Neural crest cell (in vitro differentiated cells): Measurements from ENCODE around the gene TNRC6C. TPM values are rescaled to one million over a fixed set of nuclear protein-coding genes. Genes with fewer than 3 reads are reported as not detected.
"Not testable (repeated sequence)": the region's sequence is repeated elsewhere in the genome, so short reads cannot be mapped to it uniquely, and the experiment has no call there.

Source experiments
- DNase-seq: peaks from one replicate; pipeline ENCODE4 v3.0.0; 2021; ENCODE audit warnings: low read depth, mixed read lengths, low spot score
- H3K27ac Mint-ChIP-seq: one replicate; pipeline ENCODE4 v1.8.0; 2021; ENCODE audit warnings: mild to moderate bottlenecking, mixed read lengths; ENCODE audit not compliant: unreplicated experiment
- H3K27me3 Mint-ChIP-seq: 2 replicates; pipeline ENCODE4 v1.8.0; 2021; ENCODE audit warnings: low read depth, mild to moderate bottlenecking, mixed read lengths
- H3K36me3 Mint-ChIP-seq: 2 replicates; pipeline ENCODE4 v1.8.0; 2021; ENCODE audit warnings: low read depth, mild to moderate bottlenecking, mixed read lengths
- H3K4me1 Mint-ChIP-seq: 2 replicates; pipeline ENCODE4 v1.8.0; 2021; ENCODE audit warnings: mixed read lengths
- H3K4me3 Mint-ChIP-seq: one replicate; pipeline ENCODE4 v1.8.0; 2021; ENCODE audit warnings: mild to moderate bottlenecking, mixed read lengths
- H3K9me3 Mint-ChIP-seq: 2 replicates; pipeline ENCODE4 v1.8.0; 2021; ENCODE audit warnings: mixed read lengths
- total RNA-seq: library from RNA; stranded (reverse); gene quantifications from 2 replicates; pipeline ENCODE4 v1.2.1, GENCODE V29; 2021
- TF ChIP-seq, protein P1 (sequence below): fragments of 200-600 bp; sonication (generic); conservative IDR thresholded peaks from 2 replicates; pipeline ENCODE4 v1.5.0; 2021; ENCODE audit warnings: antibody characterized with exemption, mild to moderate bottlenecking

The TNRC6C gene
- total RNA-seq, 1 donor from 2014 or later = 40.5 TPM

DNA sequence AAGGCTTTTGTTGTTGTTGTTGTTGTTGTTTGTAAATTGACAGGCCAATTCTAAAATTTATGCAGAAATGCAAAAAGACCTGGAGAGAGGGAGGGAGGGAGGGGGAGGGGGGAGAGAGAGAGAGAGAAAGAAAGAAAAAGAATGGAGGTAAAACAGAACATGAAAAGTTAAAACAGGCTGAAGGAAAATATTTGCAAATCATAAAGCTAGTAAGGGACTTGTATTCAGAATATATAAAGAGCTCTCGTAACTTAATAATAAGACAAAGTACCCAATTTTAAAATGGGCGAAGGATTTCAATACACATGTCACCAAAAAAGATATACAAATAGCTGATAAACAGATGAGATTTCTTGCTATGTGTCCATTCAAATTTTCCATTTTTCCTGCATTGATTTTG, 15.4 kb downstream of the TNRC6C start:
- TF ChIP-seq, protein P1, sequence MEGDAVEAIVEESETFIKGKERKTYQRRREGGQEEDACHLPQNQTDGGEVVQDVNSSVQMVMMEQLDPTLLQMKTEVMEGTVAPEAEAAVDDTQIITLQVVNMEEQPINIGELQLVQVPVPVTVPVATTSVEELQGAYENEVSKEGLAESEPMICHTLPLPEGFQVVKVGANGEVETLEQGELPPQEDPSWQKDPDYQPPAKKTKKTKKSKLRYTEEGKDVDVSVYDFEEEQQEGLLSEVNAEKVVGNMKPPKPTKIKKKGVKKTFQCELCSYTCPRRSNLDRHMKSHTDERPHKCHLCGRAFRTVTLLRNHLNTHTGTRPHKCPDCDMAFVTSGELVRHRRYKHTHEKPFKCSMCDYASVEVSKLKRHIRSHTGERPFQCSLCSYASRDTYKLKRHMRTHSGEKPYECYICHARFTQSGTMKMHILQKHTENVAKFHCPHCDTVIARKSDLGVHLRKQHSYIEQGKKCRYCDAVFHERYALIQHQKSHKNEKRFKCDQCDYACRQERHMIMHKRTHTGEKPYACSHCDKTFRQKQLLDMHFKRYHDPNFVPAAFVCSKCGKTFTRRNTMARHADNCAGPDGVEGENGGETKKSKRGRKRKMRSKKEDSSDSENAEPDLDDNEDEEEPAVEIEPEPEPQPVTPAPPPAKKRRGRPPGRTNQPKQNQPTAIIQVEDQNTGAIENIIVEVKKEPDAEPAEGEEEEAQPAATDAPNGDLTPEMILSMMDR = no peak
- Mint-ChIP-seq H3K36me3 (no peaks in the 10 kb centered on the region), H3K9me3 (no peaks in the 10 kb centered on the region), H3K4me1 (peaks cover 14% of the 10 kb centered on the region), H3K27me3 (no peaks in the 10 kb centered on the region), H3K4me3 (no peak overlapping the region), H3K27ac (no peak overlapping the region)
- DNase-seq = no peak

DNA sequence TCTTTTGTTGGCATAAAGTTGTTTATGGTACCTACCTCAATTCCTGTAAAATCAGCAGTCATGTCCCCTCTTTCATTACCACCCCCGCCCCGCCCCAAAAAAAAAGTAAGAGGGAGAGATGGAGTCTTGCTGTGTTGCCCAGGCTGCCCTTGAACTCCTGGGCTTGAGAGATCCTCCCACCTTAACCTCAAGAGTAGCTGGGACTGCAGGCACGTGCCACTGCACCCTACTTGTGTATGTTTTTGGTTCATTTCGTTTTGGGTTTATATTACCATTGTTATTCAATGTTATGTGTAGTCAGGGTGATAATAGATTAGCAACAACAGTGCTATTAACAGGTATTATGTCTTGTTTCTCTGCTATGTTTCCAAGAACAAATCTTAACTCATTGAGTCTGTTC, 15.9 kb downstream of the TNRC6C start:
- TF ChIP-seq, protein P1 = no peak
- no peaks in the 10 kb centered on the region for H3K9me3 Mint-ChIP-seq
- H3K4me3 Mint-ChIP-seq = no peak overlapping the region
- no peak for DNase-seq
- peaks cover 14% of the 10 kb centered on the region for H3K4me1 Mint-ChIP-seq
- peaks cover under 1% of the 10 kb centered on the region for H3K36me3 Mint-ChIP-seq
- no peak overlapping the region for H3K27ac Mint-ChIP-seq
- no peaks in the 10 kb centered on the region for H3K27me3 Mint-ChIP-seq

DNA sequence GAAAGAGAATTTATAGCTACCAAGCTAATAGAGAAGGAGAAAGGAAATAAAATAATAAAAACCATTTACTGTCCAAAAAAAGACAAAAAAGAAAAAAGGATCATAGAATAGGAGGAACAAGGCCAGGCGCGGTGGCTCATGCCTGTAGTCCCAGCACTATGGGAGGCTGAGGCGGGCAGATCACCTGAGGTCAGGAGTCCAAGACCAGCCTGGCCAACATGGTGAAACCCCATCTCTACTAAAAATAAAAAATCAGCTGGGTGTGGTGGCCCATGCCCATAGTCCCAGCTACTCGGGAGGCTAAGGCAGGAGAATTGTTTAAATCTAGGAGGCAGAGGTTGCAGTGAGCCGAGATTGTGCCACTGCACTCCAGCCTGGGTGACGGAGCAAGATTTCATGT, 23.9 kb downstream of the TNRC6C start:
- H3K36me3 Mint-ChIP-seq = peaks cover 13% of the 10 kb centered on the region
- not testable (repeated sequence) for H3K9me3 Mint-ChIP-seq, DNase-seq, H3K4me1 Mint-ChIP-seq, H3K27me3 Mint-ChIP-seq, H3K4me3 Mint-ChIP-seq, H3K27ac Mint-ChIP-seq

DNA sequence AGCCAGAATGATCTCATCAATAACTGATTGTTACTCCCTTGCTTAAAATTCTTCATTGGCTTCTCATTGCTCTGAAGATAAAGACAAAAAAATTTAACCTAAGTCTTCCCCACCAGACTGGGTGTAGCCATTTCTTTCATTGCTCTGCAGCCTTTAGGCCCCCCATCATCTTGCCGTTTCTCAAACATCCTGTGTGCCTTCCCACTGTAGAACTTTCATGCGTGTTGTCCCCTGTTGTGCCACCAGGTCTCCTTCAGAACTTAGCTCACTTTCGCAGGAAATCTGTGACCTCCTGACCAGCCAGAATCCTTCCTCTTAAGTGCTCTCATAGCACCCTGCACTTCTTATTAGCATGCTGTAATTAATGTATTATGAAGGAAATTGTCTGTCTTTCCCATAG, 31.8 kb downstream of the TNRC6C start:
- Mint-ChIP-seq H3K27me3 (no peaks in the 10 kb centered on the region), H3K9me3 (peaks cover 2% of the 10 kb centered on the region), H3K27ac (no peak overlapping the region), H3K4me3 (no peak overlapping the region), H3K36me3 (no peaks in the 10 kb centered on the region), H3K4me1 (peaks cover 6% of the 10 kb centered on the region)
- no peak for DNase-seq
- TF ChIP-seq, protein P1 = no peak

DNA sequence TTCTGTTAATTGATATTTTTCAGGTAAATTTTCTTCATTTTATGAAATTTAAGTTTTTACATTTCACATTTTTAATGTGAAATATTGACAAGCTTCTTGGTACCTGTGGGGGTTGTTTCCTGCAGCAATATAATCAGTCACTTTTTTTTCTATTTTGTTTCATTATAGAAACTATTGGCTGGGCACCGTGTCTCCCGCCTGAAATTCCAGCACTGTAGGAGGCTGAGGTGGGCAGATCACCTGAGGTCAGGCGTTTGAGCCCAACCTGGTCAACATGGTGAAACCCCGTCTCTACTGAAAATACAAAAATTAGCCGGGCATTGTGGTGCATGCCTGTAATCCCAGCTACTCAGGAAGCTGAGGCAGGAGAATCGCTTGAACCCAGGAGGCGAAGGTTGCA, 35.2 kb downstream of the TNRC6C start:
- H3K4me1 Mint-ChIP-seq, H3K9me3 Mint-ChIP-seq, H3K36me3 Mint-ChIP-seq, DNase-seq, H3K27ac Mint-ChIP-seq, H3K4me3 Mint-ChIP-seq, H3K27me3 Mint-ChIP-seq: not testable (repeated sequence)

DNA sequence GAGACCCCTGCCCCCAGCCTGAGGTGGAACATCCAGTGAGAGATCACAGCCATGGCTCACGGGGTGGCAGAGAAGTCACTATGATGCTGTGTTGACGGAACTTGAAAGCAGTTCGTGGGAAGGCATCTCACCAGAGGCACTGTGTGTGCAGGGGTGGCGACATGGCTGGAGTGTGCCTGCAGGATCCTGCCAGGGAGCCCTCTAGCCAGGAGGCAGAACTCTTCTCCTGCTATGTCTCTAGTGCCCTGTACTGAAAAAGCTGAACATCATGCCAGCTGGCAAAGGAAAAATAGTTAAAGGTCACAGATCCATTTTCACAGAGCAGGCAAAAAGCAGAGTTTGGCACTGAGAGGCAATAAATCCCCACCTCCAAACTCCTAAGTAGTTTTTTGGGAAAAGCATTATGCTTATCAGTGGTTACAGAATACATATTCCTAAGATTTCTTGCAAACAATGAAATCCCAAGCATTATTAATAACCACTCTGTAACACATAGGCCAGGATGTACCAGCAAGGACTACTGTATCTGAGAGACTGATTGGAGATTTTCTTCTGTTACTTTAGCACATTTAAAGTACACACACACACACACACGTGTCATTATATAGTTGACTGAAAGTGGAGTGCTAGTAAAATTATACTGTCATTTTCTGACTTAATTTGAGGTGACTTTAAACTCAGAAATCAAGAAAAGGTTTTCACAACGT, 36.8 kb downstream of the TNRC6C start:
- no peaks in the 10 kb centered on the region for H3K36me3 Mint-ChIP-seq
- no peak for DNase-seq
- H3K4me1 Mint-ChIP-seq = peaks cover 10% of the 10 kb centered on the region
- H3K9me3 Mint-ChIP-seq = no peaks in the 10 kb centered on the region
- TF ChIP-seq, protein P1 = no peak
- no peak overlapping the region for H3K4me3 Mint-ChIP-seq
- no peak overlapping the region for H3K27ac Mint-ChIP-seq
- no peaks in the 10 kb centered on the region for H3K27me3 Mint-ChIP-seq
